ENCODE data around the gene XPC. TPM values are rescaled to one million over a fixed set of nuclear protein-coding genes. Genes with fewer than 3 reads are reported as not detected.

XPC gene
- total and polyA plus RNA-seq, 2 donors from 2014 or later = 15.9 to 44.4 TPM

- Histone ChIP-seq H3K36me3 (ENCODE audit: control insufficient read depth in 2 of 3, insufficient read depth in 3 of 3, low read length in 3 of 3) (peaks cover 6 to 54% (median 43%) of the 10 kb centered on the region in 3 donors), H3K9ac (ENCODE audit: low read length in 3 of 3) (no peak overlapping the region), H3K27ac (ENCODE audit: low read depth in 2 of 2, low read length in 2 of 2) (no peak overlapping the region), H3K4me1 (ENCODE audit: control insufficient read depth in 2 of 3, insufficient read depth in 2 of 3, low read depth in 1 of 3, low read length in 3 of 3) (peaks cover 0 to 6% (median 4%) of the 10 kb centered on the region in 3 donors), H3K9me3 (ENCODE audit: control insufficient read depth in 2 of 3, insufficient read depth in 1 of 3, low read length in 3 of 3) (no peaks in the 10 kb centered on the region), H3K27me3 (ENCODE audit: control insufficient read depth, insufficient read depth, low read length) (no peaks in the 10 kb centered on the region), H3K4me3 (ENCODE audit: low read length in 3 of 3) (no peak overlapping the region)
- FAIRE-seq = no peak
- peak in 1 of 5 donors; percentile 39 for DNase-seq
- TF ChIP-seq, protein P1, sequence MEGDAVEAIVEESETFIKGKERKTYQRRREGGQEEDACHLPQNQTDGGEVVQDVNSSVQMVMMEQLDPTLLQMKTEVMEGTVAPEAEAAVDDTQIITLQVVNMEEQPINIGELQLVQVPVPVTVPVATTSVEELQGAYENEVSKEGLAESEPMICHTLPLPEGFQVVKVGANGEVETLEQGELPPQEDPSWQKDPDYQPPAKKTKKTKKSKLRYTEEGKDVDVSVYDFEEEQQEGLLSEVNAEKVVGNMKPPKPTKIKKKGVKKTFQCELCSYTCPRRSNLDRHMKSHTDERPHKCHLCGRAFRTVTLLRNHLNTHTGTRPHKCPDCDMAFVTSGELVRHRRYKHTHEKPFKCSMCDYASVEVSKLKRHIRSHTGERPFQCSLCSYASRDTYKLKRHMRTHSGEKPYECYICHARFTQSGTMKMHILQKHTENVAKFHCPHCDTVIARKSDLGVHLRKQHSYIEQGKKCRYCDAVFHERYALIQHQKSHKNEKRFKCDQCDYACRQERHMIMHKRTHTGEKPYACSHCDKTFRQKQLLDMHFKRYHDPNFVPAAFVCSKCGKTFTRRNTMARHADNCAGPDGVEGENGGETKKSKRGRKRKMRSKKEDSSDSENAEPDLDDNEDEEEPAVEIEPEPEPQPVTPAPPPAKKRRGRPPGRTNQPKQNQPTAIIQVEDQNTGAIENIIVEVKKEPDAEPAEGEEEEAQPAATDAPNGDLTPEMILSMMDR (IDR thresholded peaks at IDR 0.05; ENCODE audit: borderline replicate concordance, extremely low read depth, insufficient read depth) = no peak
- intact Hi-C loops (cut with DNase I) = no loop called here
Measured at GRCh38 chr3:14152233-14152962, 26.0 kb downstream of the XPC start.

GRCh38 chr3:14151471-14152083, 26.8 kb downstream of the XPC start:
- DNase-seq = no peak
- intact Hi-C loops (cut with DNase I) = no loop called here
- TF ChIP-seq, protein P1 (IDR thresholded peaks at IDR 0.05; ENCODE audit: borderline replicate concordance, extremely low read depth, insufficient read depth) = no peak
- Histone ChIP-seq H3K27ac (ENCODE audit: low read depth in 2 of 2, low read length in 2 of 2) (no peak overlapping the region), H3K4me3 (ENCODE audit: low read length in 3 of 3) (no peak overlapping the region), H3K27me3 (ENCODE audit: control insufficient read depth, insufficient read depth, low read length) (no peaks in the 10 kb centered on the region), H3K4me1 (ENCODE audit: control insufficient read depth in 2 of 3, insufficient read depth in 2 of 3, low read depth in 1 of 3, low read length in 3 of 3) (peaks cover 0 to 7% (median 7%) of the 10 kb centered on the region in 3 donors), H3K9ac (ENCODE audit: low read length in 3 of 3) (no peak overlapping the region), H3K36me3 (ENCODE audit: control insufficient read depth in 2 of 3, insufficient read depth in 3 of 3, low read length in 3 of 3) (peaks cover 4 to 53% (median 39%) of the 10 kb centered on the region in 3 donors), H3K9me3 (ENCODE audit: control insufficient read depth in 2 of 3, insufficient read depth in 1 of 3, low read length in 3 of 3) (no peaks in the 10 kb centered on the region)
- FAIRE-seq = no peak

GRCh38 chr3:14150491-14151230, 27.7 kb downstream of the XPC start:
- intact Hi-C loops (cut with DNase I) = no loop called here
- no peak for DNase-seq
- Histone ChIP-seq H3K27me3 (ENCODE audit: control insufficient read depth, insufficient read depth, low read length) (no peaks in the 10 kb centered on the region), H3K9me3 (ENCODE audit: control insufficient read depth in 2 of 3, insufficient read depth in 1 of 3, low read length in 3 of 3) (no peaks in the 10 kb centered on the region), H3K9ac (ENCODE audit: low read length in 3 of 3) (no peak overlapping the region), H3K4me3 (ENCODE audit: low read length in 3 of 3) (no peak overlapping the region), H3K27ac (ENCODE audit: low read depth in 2 of 2, low read length in 2 of 2) (no peak overlapping the region), H3K4me1 (ENCODE audit: control insufficient read depth in 2 of 3, insufficient read depth in 2 of 3, low read depth in 1 of 3, low read length in 3 of 3) (peaks cover 0 to 7% (median 7%) of the 10 kb centered on the region in 3 donors), H3K36me3 (ENCODE audit: control insufficient read depth in 2 of 3, insufficient read depth in 3 of 3, low read length in 3 of 3) (peaks cover 4 to 55% (median 39%) of the 10 kb centered on the region in 3 donors)
- FAIRE-seq = no peak
- TF ChIP-seq, protein P1 (IDR thresholded peaks at IDR 0.05; ENCODE audit: borderline replicate concordance, extremely low read depth, insufficient read depth) = no peak
